Astrocyte of the cerebellum (primary cell): ENCODE measurements around the gene BIN1.

Source experiments
- DNase-seq: peaks from one replicate; pipeline ENCODE4 v3.0.0-alpha.2; 2011; ENCODE audit warnings: low read depth
- H3K4me3 ChIP-seq: 2 replicates; pipeline ENCODE4 v1.5.1; 2011; ENCODE audit warnings: mild to moderate bottlenecking, low read depth, low read length, moderate library complexity
- CTCF ChIP-seq: IDR thresholded peaks from 2 replicates; pipeline ENCODE4 v1.5.1; 2012; ENCODE audit warnings: low read length, low read depth, moderate library complexity, mild to moderate bottlenecking; ENCODE audit errors: missing control alignments
- in situ Hi-C: cut with HindIII; loops from 2 replicates; pipeline ENCODE4 v1.10.0; 2017; ENCODE audit warnings: low sequenced_read_pairs

The BIN1 gene

GRCh38 chr2:126998486-126998885 lies 108.5 kb downstream of the BIN1 start:
- in situ Hi-C loops: no loop called here
- H3K4me3 ChIP-seq: no peak overlapping the region
- TF ChIP-seq CTCF: no peak
- DNase-seq: no peak
